OCI-LY7 (cell line): Measurements from ENCODE around the gene MLN. TPM values are rescaled to one million over a fixed set of nuclear protein-coding genes. Genes with fewer than 3 reads are reported as not detected.

Experiments used
- BruUV-seq: library from RNA; stranded (reverse); fragments of 400-500 nt; replicated peaks from 2 replicates; lab custom pipeline; 2021; lab: Mats Ljungman, UMichigan
- CTCF ChIA-PET: fragments of 300-600 bp; sonication (Branson Sonifier 250); formaldehyde crosslinking; loops from one replicate; lab custom pipeline; 2022; ENCODE audit warnings: antibody characterized with exemption; ENCODE audit not compliant: unreplicated experiment; lab: Charles Lee
- POLR2A ChIA-PET: fragments of 300-600 bp; sonication (Branson Sonifier 250); formaldehyde crosslinking; loops from one replicate; lab custom pipeline; 2022; ENCODE audit warnings: antibody characterized with exemption; lab: Charles Lee
- DNase-seq: peaks from one replicate; pipeline ENCODE4 v3.0.0-alpha.2; 2015; ENCODE audit warnings: low spot score
- H2AFZ ChIP-seq: fragments of 200-600 bp; sonication (generic), shearing (Covaris generic); 2 replicates; pipeline ENCODE4 v1.6.1; 2014; ENCODE audit warnings: mild to moderate bottlenecking, antibody characterized with exemption, low read length, moderate library complexity
- H3K27ac ChIP-seq: fragments of 200-600 bp; sonication (generic); 2 replicates; pipeline ENCODE4 v1.5.1; 2014; ENCODE audit warnings: mixed run types, low read depth, mild to moderate bottlenecking, moderate library complexity, low read length, inconsistent platforms; ENCODE audit not compliant: poor library complexity, severe bottlenecking
- H3K36me3 ChIP-seq: fragments of 200-600 bp; sonication (generic); 2 replicates; pipeline ENCODE4 v1.6.1; 2014; ENCODE audit warnings: mild to moderate bottlenecking, antibody characterized with exemption, low read length, moderate library complexity, mixed read lengths; ENCODE audit not compliant: insufficient read depth
- H3K4me1 ChIP-seq: fragments of 200-600 bp; sonication (generic); 2 replicates; pipeline ENCODE4 v1.5.1; 2014; ENCODE audit warnings: mild to moderate bottlenecking, low read length; ENCODE audit not compliant: insufficient read depth, poor library complexity, severe bottlenecking
- H3K4me2 ChIP-seq: fragments of 200-600 bp; sonication (generic); 2 replicates; pipeline ENCODE4 v1.6.1; 2014; ENCODE audit warnings: mild to moderate bottlenecking, low read length
- H3K4me3 ChIP-seq: fragments of 200-600 bp; sonication (generic); 2 replicates; pipeline ENCODE4 v1.5.1; 2014; ENCODE audit warnings: mild to moderate bottlenecking, low read depth, low read length; ENCODE audit not compliant: poor library complexity, severe bottlenecking
- H3K79me2 ChIP-seq: fragments of 200-600 bp; sonication (generic); 2 replicates; pipeline ENCODE4 v1.6.1; 2016; ENCODE audit warnings: low read depth, mild to moderate bottlenecking, low read length, moderate library complexity, mixed read lengths; ENCODE audit not compliant: insufficient read depth
- H3K9me2 ChIP-seq: fragments of 200-600 bp; sonication (generic); 2 replicates; pipeline ENCODE4 v1.6.1; 2016; ENCODE audit warnings: mild to moderate bottlenecking, low read length, mixed read lengths; ENCODE audit not compliant: insufficient read depth
- H3K9me3 ChIP-seq: fragments of 200-600 bp; sonication (generic); 2 replicates; pipeline ENCODE4 v1.6.1; 2014; ENCODE audit warnings: mild to moderate bottlenecking, mixed run types, low read length, mixed read lengths
- H4K20me1 ChIP-seq: fragments of 200-600 bp; sonication (generic); 2 replicates; pipeline ENCODE4 v1.6.1; 2014; ENCODE audit warnings: mild to moderate bottlenecking, antibody characterized with exemption, low read length, moderate library complexity, mixed read lengths; ENCODE audit not compliant: insufficient read depth
- CTCF ChIP-seq: fragments of 200-600 bp; sonication (generic); conservative IDR thresholded peaks from 2 replicates; pipeline ENCODE4 v1.5.1; 2014; ENCODE audit warnings: mild to moderate bottlenecking, antibody characterized with exemption, low read length, moderate library complexity, mixed read lengths
- EZH2phosphoT487 ChIP-seq: fragments of 200-600 bp; sonication (generic); IDR thresholded peaks from 2 replicates; pipeline ENCODE4 v1.6.1; 2018; ENCODE audit warnings: low read depth, borderline replicate concordance, mild to moderate bottlenecking, mixed run types, antibody characterized with exemption, low read length, moderate library complexity, mixed read lengths
- intact Hi-C: fragments of 100-400 bp; cut with micrococcal nuclease; formaldehyde crosslinking; loops from one replicate; pipeline ENCODE4 v1.10.0; 2022; ENCODE audit not compliant: unreplicated experiment
- total RNA-seq, 2 experiments: library from RNA; depleted of rRNA in 1 of 2; stranded (reverse); fragments of >200 nt in 1 of 2; shearing (Covaris generic) in 1 of 2; gene quantifications; 2 replicates each; pipeline ENCODE4 v1.2.3, GENCODE V29; 2014 to 2022

Gene MLN
- total RNA-seq, 2 experiments from 2014 or later: not detected

GRCh38 chr6:33824461-33825154, 20.8 kb upstream of the MLN start:
- Histone ChIP-seq H3K27ac (no peak overlapping the region), H3K4me2 (no peak overlapping the region), H3K9me3 (no peaks in the 10 kb centered on the region), H3K79me2 (no peaks in the 10 kb centered on the region), H3K9me2 (no peaks in the 10 kb centered on the region), H3K36me3 (no peaks in the 10 kb centered on the region), H4K20me1 (no peaks in the 10 kb centered on the region), H3K4me3 (no peak overlapping the region), H3K4me1 (no peaks in the 10 kb centered on the region), H2AFZ (no peak overlapping the region)
- POLR2A ChIA-PET: no interaction called here
- CTCF ChIA-PET: no interaction called here
- TF ChIP-seq EZH2phosphoT487 (no peak), CTCF (no peak)
- intact Hi-C loops: no loop called here
- no peak for DNase-seq
- no TSS peak for BruUV-seq

- Histone ChIP-seq H3K9me3 (no peaks in the 10 kb centered on the region), H2AFZ (no peak overlapping the region), H3K4me1 (no peaks in the 10 kb centered on the region), H3K4me3 (no peak overlapping the region), H3K36me3 (no peaks in the 10 kb centered on the region), H3K9me2 (no peaks in the 10 kb centered on the region), H3K27ac (no peak overlapping the region), H4K20me1 (no peaks in the 10 kb centered on the region), H3K79me2 (no peaks in the 10 kb centered on the region), H3K4me2 (no peak overlapping the region)
- intact Hi-C loops: no loop called here
- ChIA-PET POLR2A (no interaction called here), CTCF (no interaction called here)
- DNase-seq: no peak
- TF ChIP-seq CTCF (no peak), EZH2phosphoT487 (no peak)
- BruUV-seq: no TSS peak
Measured at GRCh38 chr6:33823806-33824205, 20.0 kb upstream of the MLN start.

GRCh38 chr6:33822575-33823395, 19.0 kb upstream of the MLN start:
- intact Hi-C loops: no loop called here
- H3K9me3 ChIP-seq: no peaks in the 10 kb centered on the region
- no peak overlapping the region for H3K4me2 ChIP-seq
- no peaks in the 10 kb centered on the region for H3K36me3 ChIP-seq
- POLR2A ChIA-PET: no interaction called here
- TF ChIP-seq CTCF: peak; percentile 41
- TF ChIP-seq EZH2phosphoT487: no peak
- no TSS peak for BruUV-seq
- no peak overlapping the region for H3K4me3 ChIP-seq
- no peaks in the 10 kb centered on the region for H3K4me1 ChIP-seq
- no peaks in the 10 kb centered on the region for H4K20me1 ChIP-seq
- H3K79me2 ChIP-seq: no peaks in the 10 kb centered on the region
- no peaks in the 10 kb centered on the region for H3K9me2 ChIP-seq
- no peak overlapping the region for H3K27ac ChIP-seq
- peak; percentile 33 for DNase-seq
- CTCF ChIA-PET: no interaction called here
- no peak overlapping the region for H2AFZ ChIP-seq
